T-helper 9 cell (primary cell): ENCODE data around the gene PTCRA.
"Not testable (repeated sequence)": the region's sequence is repeated elsewhere in the genome, so short reads cannot be mapped to it uniquely, and the experiment has no call there.

Experiments
- DNase-seq: peaks from one replicate; pipeline ENCODE4 v3.0.0-alpha.2; 2020
- total RNA-seq, 2 donors: gene quantifications; one replicate each; lab custom pipeline; 2026; lab: John Stamatoyannopoulos, UW

PTCRA gene
- total RNA-seq, result 0 reads per million in 2 donors

- no peak for DNase-seq
Measured at GRCh38 chr6:42915732-42916131, at the start of gene PTCRA. Gene PTCRA (plus strand): TSS chr6:42916053. CDS start chr6:42916070, 17 bp downstream.

GRCh38 chr6:42870145-42870936 lies 45.5 kb upstream of the PTCRA start:
- DNase-seq, result no peak

- DNase-seq, result no peak
Measured at GRCh38 chr6:42871711-42872110, 44.1 kb upstream of the PTCRA start.

- no peak for DNase-seq
Measured at GRCh38 chr6:42873313-42873712, 42.5 kb upstream of the PTCRA start.

- DNase-seq, result no peak
Measured at GRCh38 chr6:42877695-42878094, 38.2 kb upstream of the PTCRA start.

GRCh38 chr6:42879372-42880239 lies 36.2 kb upstream of the PTCRA start, which contains the start of gene RPL7L1:
Gene RPL7L1 (plus strand): TSS chr6:42879616. CDS start chr6:42879911, 295 bp downstream.
- peak; percentile 66 for DNase-seq

GRCh38 chr6:42880240-42880817 lies 35.5 kb upstream of the PTCRA start:
- not testable (repeated sequence) for DNase-seq

- DNase-seq, result not testable (repeated sequence)
Measured at GRCh38 chr6:42880871-42881270, 35.0 kb upstream of the PTCRA start.

- DNase-seq, result no peak
Measured at GRCh38 chr6:42885702-42886101, 30.2 kb upstream of the PTCRA start.

- DNase-seq, result not testable (repeated sequence)
Measured at GRCh38 chr6:42888201-42888600, 27.7 kb upstream of the PTCRA start.

- no peak for DNase-seq
Measured at GRCh38 chr6:42889815-42890214, 26.0 kb upstream of the PTCRA start.

GRCh38 chr6:42890311-42891198 lies 25.3 kb upstream of the PTCRA start:
- DNase-seq, result peak; percentile 77

- no peak for DNase-seq
Measured at GRCh38 chr6:42891199-42891722, 24.6 kb upstream of the PTCRA start.

GRCh38 chr6:42894041-42894828 lies 21.6 kb upstream of the PTCRA start:
- not testable (repeated sequence) for DNase-seq

GRCh38 chr6:42896178-42896719 lies 19.6 kb upstream of the PTCRA start:
- DNase-seq, result no peak

GRCh38 chr6:42898891-42899361 lies 16.9 kb upstream of the PTCRA start:
- peak; percentile 63 for DNase-seq

GRCh38 chr6:42899871-42900270 lies 16.0 kb upstream of the PTCRA start:
- DNase-seq, result no peak

- peak; percentile 42 for DNase-seq
Measured at GRCh38 chr6:42901538-42901957, 14.3 kb upstream of the PTCRA start.

- DNase-seq, result not testable (repeated sequence)
Measured at GRCh38 chr6:42902429-42903263, 13.2 kb upstream of the PTCRA start.

GRCh38 chr6:42904467-42904866 lies 11.4 kb upstream of the PTCRA start:
- no peak for DNase-seq
